ENCODE data around the gene SLC25A53.
"Not testable (repeated sequence)": the region's sequence is repeated elsewhere in the genome, so short reads cannot be mapped to it uniquely, and the experiment has no call there.

GRCh38 chrX:104110491-104111240 is 46.1 kb downstream of the SLC25A53 start:
- TF ChIP-seq POLR2A (IDR thresholded peaks at IDR 0.05) = not testable (repeated sequence)
- TF ChIP-seq, protein P1, sequence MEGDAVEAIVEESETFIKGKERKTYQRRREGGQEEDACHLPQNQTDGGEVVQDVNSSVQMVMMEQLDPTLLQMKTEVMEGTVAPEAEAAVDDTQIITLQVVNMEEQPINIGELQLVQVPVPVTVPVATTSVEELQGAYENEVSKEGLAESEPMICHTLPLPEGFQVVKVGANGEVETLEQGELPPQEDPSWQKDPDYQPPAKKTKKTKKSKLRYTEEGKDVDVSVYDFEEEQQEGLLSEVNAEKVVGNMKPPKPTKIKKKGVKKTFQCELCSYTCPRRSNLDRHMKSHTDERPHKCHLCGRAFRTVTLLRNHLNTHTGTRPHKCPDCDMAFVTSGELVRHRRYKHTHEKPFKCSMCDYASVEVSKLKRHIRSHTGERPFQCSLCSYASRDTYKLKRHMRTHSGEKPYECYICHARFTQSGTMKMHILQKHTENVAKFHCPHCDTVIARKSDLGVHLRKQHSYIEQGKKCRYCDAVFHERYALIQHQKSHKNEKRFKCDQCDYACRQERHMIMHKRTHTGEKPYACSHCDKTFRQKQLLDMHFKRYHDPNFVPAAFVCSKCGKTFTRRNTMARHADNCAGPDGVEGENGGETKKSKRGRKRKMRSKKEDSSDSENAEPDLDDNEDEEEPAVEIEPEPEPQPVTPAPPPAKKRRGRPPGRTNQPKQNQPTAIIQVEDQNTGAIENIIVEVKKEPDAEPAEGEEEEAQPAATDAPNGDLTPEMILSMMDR (IDR thresholded peaks at IDR 0.05) = not testable (repeated sequence)

Data from lower leg skin (tissue), 3 donors.